B cell (primary cell): ENCODE data around the gene LRCH1. TPM values are rescaled to one million over a fixed set of nuclear protein-coding genes. Genes with fewer than 3 reads are reported as not detected.

Experiments used
- ATAC-seq: fragments of 200-7000 bp; cut with Tn5 transposase; one replicate; pipeline ENCODE4 v1.10.0; 2021; ENCODE audit warnings: low read depth, mild to moderate bottlenecking, moderate number of reproducible peaks, moderate library complexity
- CTCF ChIA-PET: fragments of 350-600 bp; sonication (Branson Sonifier 250); formaldehyde crosslinking; loops from one replicate; lab custom pipeline; 2021; ENCODE audit warnings: antibody characterized with exemption, inconsistent platforms; lab: Charles Lee
- POLR2A ChIA-PET: fragments of 350-600 bp; sonication (Branson Sonifier 250); formaldehyde crosslinking; loops from one replicate; lab custom pipeline; 2021; ENCODE audit warnings: antibody characterized with exemption; lab: Charles Lee
- DNase-seq: peaks from one replicate; pipeline ENCODE4 v3.0.0; 2013
- H2AFZ ChIP-seq: 2 replicates; pipeline ENCODE4 v1.6.1; 2012; ENCODE audit warnings: mild to moderate bottlenecking, low read depth, low read length; ENCODE audit not compliant: insufficient read depth, poor library complexity, severe bottlenecking
- H3K27ac ChIP-seq, 2 donors: 1 replicate in 1 of 2; 2 replicates in 1 of 2; pipeline ENCODE4 v1.5.1; 2012 to 2013; ENCODE audit warnings: low read length in 2 of 2, mild to moderate bottlenecking in 2 of 2, moderate library complexity in 1 of 2
- H3K27me3 ChIP-seq, 4 experiments: fragments of 200-600 bp in 1 of 4; sonication (generic) in 1 of 4; replicated peaks in 1 of 4; 1 replicate in 2 of 4; 2 replicates in 2 of 4; pipeline versions ENCODE4 v1.6.1 to v1.7.0; 2013 to 2016; ENCODE audit warnings: low read length in 3 of 4, mild to moderate bottlenecking in 2 of 4, mixed read lengths in 1 of 4, moderate library complexity in 1 of 4; ENCODE audit not compliant: insufficient read depth in 4 of 4, control insufficient read depth in 3 of 4; ENCODE audit errors: control extremely low read depth in 1 of 4
- H3K36me3 ChIP-seq, 2 experiments: replicated peaks in 1 of 2; 1 replicate in 1 of 2; 2 replicates in 1 of 2; pipeline versions ENCODE4 v1.6.1 to v1.7.1; 2013; ENCODE audit warnings: low read length in 1 of 2; ENCODE audit not compliant: insufficient read depth in 2 of 2, control insufficient read depth in 1 of 2; ENCODE audit errors: control extremely low read depth in 1 of 2, extremely low read depth in 1 of 2
- H3K4me1 ChIP-seq, 2 donors: fragments of 200-600 bp in 1 of 2; sonication (generic) in 1 of 2; 1 replicate in 1 of 2; 2 replicates in 1 of 2; pipeline versions ENCODE4 v1.5.1 to v1.6.1; 2013 to 2017; ENCODE audit warnings: low read length in 2 of 2; ENCODE audit not compliant: control insufficient read depth in 2 of 2, insufficient read depth in 2 of 2
- H3K4me2 ChIP-seq: replicated peaks from 2 replicates; pipeline ENCODE3; 2012; ENCODE audit warnings: mild to moderate bottlenecking, low read depth, low read length; ENCODE audit not compliant: poor library complexity, severe bottlenecking
- H3K4me3 ChIP-seq, 5 experiments: fragments of 200-600 bp in 1 of 5; sonication (generic) in 1 of 5; 1 replicate in 3 of 5; 2 replicates in 2 of 5; pipeline versions ENCODE4 v1.5.1 to v1.7.0; 2011 to 2016; ENCODE audit warnings: low read length in 4 of 5, mild to moderate bottlenecking in 4 of 5, low read depth in 2 of 5, control low read depth in 1 of 5, moderate library complexity in 1 of 5; ENCODE audit not compliant: insufficient read depth in 1 of 5; ENCODE audit errors: control extremely low read depth in 1 of 5, extremely low read depth in 1 of 5
- H3K79me2 ChIP-seq: fragments of 200-600 bp; sonication (generic); one replicate; pipeline ENCODE4 v1.6.0; 2016; ENCODE audit warnings: low read length; ENCODE audit not compliant: control insufficient read depth, insufficient read depth
- H3K9ac ChIP-seq: fragments of 200-600 bp; sonication (generic); 2 replicates; pipeline ENCODE4 v1.6.1; 2017; ENCODE audit warnings: mild to moderate bottlenecking, low read length, moderate library complexity
- H3K9me3 ChIP-seq, 3 donors: one replicate each; pipeline versions ENCODE4 v1.6.1 to v1.7.1; 2013; ENCODE audit warnings: low read length in 2 of 3; ENCODE audit not compliant: control insufficient read depth in 2 of 3, insufficient read depth in 1 of 3; ENCODE audit errors: control extremely low read depth in 1 of 3
- H4K20me1 ChIP-seq: 2 replicates; pipeline ENCODE4 v1.6.0; 2012; ENCODE audit warnings: mild to moderate bottlenecking, low read length; ENCODE audit not compliant: insufficient read depth, control insufficient read depth, poor library complexity, severe bottlenecking
- H3K27ac Mint-ChIP-seq: one replicate; pipeline ENCODE4 v1.8.0; 2021; ENCODE audit warnings: mixed read lengths
- H3K27me3 Mint-ChIP-seq: one replicate; pipeline ENCODE4 v1.8.0; 2021; ENCODE audit warnings: mixed read lengths
- H3K4me1 Mint-ChIP-seq: one replicate; pipeline ENCODE4 v1.8.0; 2021; ENCODE audit warnings: mixed read lengths
- H3K4me3 Mint-ChIP-seq: one replicate; pipeline ENCODE4 v1.8.0; 2021; ENCODE audit warnings: mixed read lengths
- H3K9me3 Mint-ChIP-seq: one replicate; pipeline ENCODE4 v1.8.0; 2022; ENCODE audit warnings: mixed read lengths; ENCODE audit not compliant: insufficient read depth
- CTCF ChIP-seq: fragments of 200-600 bp; IDR thresholded peaks from one replicate; pipeline ENCODE4 v1.8.0; 2022; ENCODE audit warnings: antibody characterized with exemption, mild to moderate bottlenecking
- EZH2 ChIP-seq: IDR thresholded peaks from 2 replicates; pipeline ENCODE4 v1.6.1; 2012; ENCODE audit warnings: borderline replicate concordance, low read depth, mild to moderate bottlenecking, moderate library complexity, low read length; ENCODE audit not compliant: insufficient read depth, poor library complexity, severe bottlenecking
- WGBS: methylation state at CpG from one replicate; pipeline ENCODE4 v1.1.5; 2013; ENCODE audit warnings: missing lambda C conversion rate; ENCODE audit not compliant: insufficient coverage; 5-methylcytosine and 5-hydroxymethylcytosine counted together
- intact Hi-C: fragments of 100-400 bp; cut with micrococcal nuclease; formaldehyde crosslinking; loops from one replicate; pipeline ENCODE4 v1.10.0; 2022
- polyA plus RNA-seq: library from polyadenylated mRNA; depleted of rRNA; stranded (reverse); fragments of >200 nt; gene quantifications from 2 replicates; pipeline ENCODE4 v1.2.3, GENCODE V29; 2012
- total RNA-seq, 2 donors: library from RNA; stranded (reverse); fragments of 120-200 nt in 1 of 2; gene quantifications; 1 replicate in 1 of 2; 2 replicates in 1 of 2; pipeline versions ENCODE4 v1.2.3 to v1.2.4, GENCODE V29; 2013 to 2022

The LRCH1 gene
- total and polyA plus RNA-seq, 2 donors (not counting 1 experiment from before 2014, with no cell fraction given), result 13.0 to 50.3 TPM

- Histone ChIP-seq H3K9ac (no peak overlapping the region), H3K27ac (no peak overlapping the region), H3K4me3 (no peak overlapping the region), H3K27me3 (no peaks in the 10 kb centered on the region), H3K9me3 (no peaks in the 10 kb centered on the region), H4K20me1 (peaks cover 83% of the 10 kb centered on the region), H3K4me1 (peaks cover 72 to 80% of the 10 kb centered on the region in 2 donors), H3K4me2 (peak overlapping the region; percentile 13), H2AFZ (no peak overlapping the region), H3K36me3 (peaks cover 0 to 4% of the 10 kb centered on the region in 2 experiments), H3K79me2 (peaks cover 98% of the 10 kb centered on the region)
- Mint-ChIP-seq H3K27me3 (no peaks in the 10 kb centered on the region), H3K4me3 (peak overlapping the region; percentile 58), H3K27ac (peak overlapping the region; percentile 73), H3K9me3 (no peaks in the 10 kb centered on the region), H3K4me1 (peaks cover 89% of the 10 kb centered on the region)
- WGBS, result no CpG with 5 or more reads among the region's 6 CpGs
- ChIA-PET CTCF (interaction anchor here (0.8 to 5.0 kb wide), 4 partner anchors 12 to 21 kb away, joined by 3 to 30 read pairs (median 4); partner anchors contain the start of gene LRCH1), POLR2A (no interaction called here)
- intact Hi-C loops, result no loop called here
- DNase-seq, result peak; percentile 43
- TF ChIP-seq CTCF, result no peak
- TF ChIP-seq EZH2, result no peak
- ATAC-seq, result peak; percentile 49
Measured at GRCh38 chr13:46572752-46573431, 19.9 kb downstream of the LRCH1 start.

DNA sequence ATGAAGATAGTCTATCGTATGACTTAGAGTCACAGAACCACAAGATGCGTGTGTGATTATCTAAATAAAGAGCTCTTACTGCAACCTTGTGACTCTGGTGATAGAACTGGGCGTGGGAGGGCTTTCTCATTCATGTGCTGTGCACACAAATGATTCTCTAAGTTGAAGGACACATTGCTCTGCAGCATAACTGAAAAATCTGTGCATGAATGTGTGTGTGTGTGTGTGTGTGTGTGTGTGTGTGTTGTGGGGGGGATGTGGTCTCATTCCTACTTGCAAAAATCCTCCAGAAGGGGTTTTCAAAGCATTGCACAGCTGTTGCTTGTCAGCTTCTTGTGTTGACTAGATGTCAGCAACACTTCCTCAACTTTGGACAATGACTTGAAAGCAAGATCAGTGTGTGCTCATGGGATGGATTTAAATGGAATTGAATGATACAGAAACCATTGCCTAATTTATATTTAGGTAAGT is 22.4 kb downstream of the LRCH1 start:
- H4K20me1 ChIP-seq, result peaks cover 71% of the 10 kb centered on the region
- CTCF ChIA-PET, result interaction anchor here (0.6 to 1.5 kb wide), 7 partner anchors 10 to 1550 kb away, joined by 3 to 7 read pairs (median 3); no protein-coding TSS in a partner anchor
- intact Hi-C loops, result loop anchor here (5.0 kb wide), 1 partner anchor 92 kb away; no protein-coding TSS in a partner anchor
- TF ChIP-seq EZH2 (no peak), CTCF (no peak)
- H3K4me1 ChIP-seq, result peaks cover 83 to 91% of the 10 kb centered on the region in 2 donors
- peak overlapping the region in 1 of 2 donors; percentile 43 for H3K27ac ChIP-seq
- ATAC-seq, result no peak
- H3K79me2 ChIP-seq, result peaks cover 97% of the 10 kb centered on the region
- H3K27ac Mint-ChIP-seq, result no peak overlapping the region
- H3K9me3 ChIP-seq, result no peaks in the 10 kb centered on the region
- no peaks in the 10 kb centered on the region for H3K9me3 Mint-ChIP-seq
- no peak overlapping the region for H3K9ac ChIP-seq
- no CpG with 5 or more reads among the region's 3 CpGs for WGBS
- H3K4me2 ChIP-seq, result peak overlapping the region; percentile 26
- peaks cover 93% of the 10 kb centered on the region for H3K4me1 Mint-ChIP-seq
- no peaks in the 10 kb centered on the region for H3K27me3 ChIP-seq
- H3K4me3 Mint-ChIP-seq, result peak overlapping the region; percentile 1
- H3K27me3 Mint-ChIP-seq, result no peaks in the 10 kb centered on the region
- peaks cover 0 to 4% of the 10 kb centered on the region in 2 experiments for H3K36me3 ChIP-seq
- POLR2A ChIA-PET, result interaction anchor here (0.6 to 1.1 kb wide), 4 partner anchors 9 to 21 kb away, joined by 3 to 7 read pairs (median 4); no protein-coding TSS in a partner anchor
- no peak overlapping the region for H3K4me3 ChIP-seq
- peak; percentile 43 for DNase-seq
- H2AFZ ChIP-seq, result no peak overlapping the region
